HG03139 (cell line): ENCODE data around the gene MDP1.
"Not testable (repeated sequence)": the region's sequence is repeated elsewhere in the genome, so short reads cannot be mapped to it uniquely, and the experiment has no call there.

Experiments used
- ATAC-seq: cut with Tn5 transposase; IDR thresholded peaks from one replicate; pipeline ENCODE4 v1.9.1; 2021; ENCODE audit not compliant: unreplicated experiment

The MDP1 gene

GRCh38 chr14:24202538-24202937 is 13.3 kb downstream of the MDP1 start:
- not testable (repeated sequence) for ATAC-seq

- ATAC-seq: no peak
Measured at GRCh38 chr14:24198814-24199524, 16.9 kb downstream of the MDP1 start.

- ATAC-seq: no peak
Measured at GRCh38 chr14:24197056-24197450, 18.8 kb downstream of the MDP1 start.

- ATAC-seq: peak; percentile 10
Measured at GRCh38 chr14:24196071-24197055, 19.5 kb downstream of the MDP1 start.

GRCh38 chr14:24195186-24196070 is 20.4 kb downstream of the MDP1 start, which contains the start of gene TM9SF1:
TSS of gene TM9SF1 (minus strand) at chr14:24195441. CDS start at chr14:24195019, 422 bp downstream.
- ATAC-seq: peak; percentile 78

GRCh38 chr14:24194873-24195185 is 21.0 kb downstream of the MDP1 start:
- ATAC-seq: no peak

GRCh38 chr14:24194186-24194872 is 21.5 kb downstream of the MDP1 start:
- no peak for ATAC-seq

GRCh38 chr14:24192933-24193332 is 22.9 kb downstream of the MDP1 start:
- no peak for ATAC-seq

GRCh38 chr14:24190416-24190815 is 25.4 kb downstream of the MDP1 start:
- ATAC-seq: no peak

- no peak for ATAC-seq
Measured at GRCh38 chr14:24189460-24189859, 26.4 kb downstream of the MDP1 start.

GRCh38 chr14:24189059-24189375 is 26.8 kb downstream of the MDP1 start:
- no peak for ATAC-seq

GRCh38 chr14:24188251-24189058 is 27.4 kb downstream of the MDP1 start, which contains the start of gene IPO4:
TSS of gene IPO4 (minus strand) at chr14:24188816. CDS start at chr14:24188787, 29 bp downstream.
- peak; percentile 86 for ATAC-seq

GRCh38 chr14:24187539-24187915 is 28.3 kb downstream of the MDP1 start:
- ATAC-seq: no peak

GRCh38 chr14:24186831-24187538 is 28.9 kb downstream of the MDP1 start:
- no peak for ATAC-seq

GRCh38 chr14:24185741-24186140 is 30.1 kb downstream of the MDP1 start:
- ATAC-seq: no peak

GRCh38 chr14:24185026-24185425 is 30.8 kb downstream of the MDP1 start:
- ATAC-seq: no peak

- ATAC-seq: no peak
Measured at GRCh38 chr14:24184104-24184970, 31.5 kb downstream of the MDP1 start.

GRCh38 chr14:24183014-24183481 is 32.8 kb downstream of the MDP1 start:
- no peak for ATAC-seq
